ENCODE data around the gene GRM7.

The GRM7 gene

GRCh38 chr3:7144697-7145308 is 283.9 kb downstream of the GRM7 start:
- Histone ChIP-seq H3K4me1 (ENCODE audit: insufficient read depth, low read length) (no peaks in the 10 kb centered on the region), H3K9me3 (ENCODE audit: control insufficient read depth, insufficient read depth, low read length) (no peaks in the 10 kb centered on the region)

GRCh38 chr3:7146529-7146928 is 285.6 kb downstream of the GRM7 start:
- Histone ChIP-seq H3K4me1 (ENCODE audit: insufficient read depth, low read length) (no peaks in the 10 kb centered on the region), H3K36me3 (ENCODE audit: insufficient read depth, low read length) (no peaks in the 10 kb centered on the region), H3K9ac (ENCODE audit: low read depth, low read length) (no peak overlapping the region), H3K9me3 (ENCODE audit: control insufficient read depth, insufficient read depth, low read length) (no peaks in the 10 kb centered on the region)

More at GRCh38 chr3:7144697-7145308, 283.9 kb downstream of the GRM7 start:
- H3K36me3 ChIP-seq (ENCODE audit: insufficient read depth, low read length), result no peaks in the 10 kb centered on the region
- no peak overlapping the region for H3K9ac ChIP-seq (ENCODE audit: low read depth, low read length)

- H3K9ac ChIP-seq (ENCODE audit: low read depth, low read length), result no peak overlapping the region
- H3K9me3 ChIP-seq (ENCODE audit: control insufficient read depth, insufficient read depth, low read length), result no peaks in the 10 kb centered on the region
- H3K36me3 ChIP-seq (ENCODE audit: insufficient read depth, low read length), result no peaks in the 10 kb centered on the region
- 0 out of 2 replicates have a peak, but pooled peaks cover 8% of the 10 kb centered on the region for H3K4me1 ChIP-seq (ENCODE audit: insufficient read depth, low read length)
Measured at GRCh38 chr3:7158516-7158915, 297.6 kb downstream of the GRM7 start.

GRCh38 chr3:7160689-7161088 is 299.8 kb downstream of the GRM7 start:
- H3K9ac ChIP-seq (ENCODE audit: low read depth, low read length), result no peak overlapping the region

GRCh38 chr3:7166460-7166859 is 305.5 kb downstream of the GRM7 start:
- H3K36me3 ChIP-seq (ENCODE audit: insufficient read depth, low read length), result no peaks in the 10 kb centered on the region
- H3K9ac ChIP-seq (ENCODE audit: low read depth, low read length), result no peak overlapping the region
- peaks cover 2% of the 10 kb centered on the region; the same call in 1 of the 2 replicates for H3K9me3 ChIP-seq (ENCODE audit: control insufficient read depth, insufficient read depth, low read length)
- H3K4me1 ChIP-seq (ENCODE audit: insufficient read depth, low read length), result no peaks in the 10 kb centered on the region

More at GRCh38 chr3:7160689-7161088, 299.8 kb downstream of the GRM7 start:
- H3K36me3 ChIP-seq (ENCODE audit: insufficient read depth, low read length), result no peaks in the 10 kb centered on the region
- H3K4me1 ChIP-seq (ENCODE audit: insufficient read depth, low read length), result 0 out of 2 replicates have a peak, but pooled peaks cover 8% of the 10 kb centered on the region
- H3K9me3 ChIP-seq (ENCODE audit: control insufficient read depth, insufficient read depth, low read length), result no peaks in the 10 kb centered on the region

GRCh38 chr3:7171493-7171892 is 310.6 kb downstream of the GRM7 start:
- H3K4me1 ChIP-seq (ENCODE audit: insufficient read depth, low read length), result no peaks in the 10 kb centered on the region
- H3K9me3 ChIP-seq (ENCODE audit: control insufficient read depth, insufficient read depth, low read length), result peaks cover 2% of the 10 kb centered on the region; the same call in 1 of the 2 replicates
- no peak overlapping the region for H3K9ac ChIP-seq (ENCODE audit: low read depth, low read length)
- H3K36me3 ChIP-seq (ENCODE audit: insufficient read depth, low read length), result no peaks in the 10 kb centered on the region

GRCh38 chr3:7172996-7173395 is 312.1 kb downstream of the GRM7 start:
- H3K9ac ChIP-seq (ENCODE audit: low read depth, low read length), result no peak overlapping the region
- H3K9me3 ChIP-seq (ENCODE audit: control insufficient read depth, insufficient read depth, low read length), result peaks cover 2% of the 10 kb centered on the region; the same call in 1 of the 2 replicates
- no peaks in the 10 kb centered on the region for H3K36me3 ChIP-seq (ENCODE audit: insufficient read depth, low read length)
- no peaks in the 10 kb centered on the region for H3K4me1 ChIP-seq (ENCODE audit: insufficient read depth, low read length)

- no peaks in the 10 kb centered on the region for H3K9me3 ChIP-seq (ENCODE audit: control insufficient read depth, insufficient read depth, low read length)
- no peaks in the 10 kb centered on the region for H3K4me1 ChIP-seq (ENCODE audit: insufficient read depth, low read length)
- no peaks in the 10 kb centered on the region for H3K36me3 ChIP-seq (ENCODE audit: insufficient read depth, low read length)
- no peak overlapping the region for H3K9ac ChIP-seq (ENCODE audit: low read depth, low read length)
Measured at GRCh38 chr3:7188551-7188950, 327.6 kb downstream of the GRM7 start.

GRCh38 chr3:7190095-7190494 is 329.2 kb downstream of the GRM7 start:
- Histone ChIP-seq H3K9me3 (ENCODE audit: control insufficient read depth, insufficient read depth, low read length) (no peaks in the 10 kb centered on the region), H3K4me1 (ENCODE audit: insufficient read depth, low read length) (no peaks in the 10 kb centered on the region), H3K9ac (ENCODE audit: low read depth, low read length) (no peak overlapping the region), H3K36me3 (ENCODE audit: insufficient read depth, low read length) (no peaks in the 10 kb centered on the region)

GRCh38 chr3:7193269-7193668 is 332.4 kb downstream of the GRM7 start:
- Histone ChIP-seq H3K9ac (ENCODE audit: low read depth, low read length) (no peak overlapping the region), H3K36me3 (ENCODE audit: insufficient read depth, low read length) (no peaks in the 10 kb centered on the region), H3K9me3 (ENCODE audit: control insufficient read depth, insufficient read depth, low read length) (no peaks in the 10 kb centered on the region), H3K4me1 (ENCODE audit: insufficient read depth, low read length) (no peaks in the 10 kb centered on the region)

GRCh38 chr3:7194071-7194835 is 333.3 kb downstream of the GRM7 start:
- Histone ChIP-seq H3K9ac (ENCODE audit: low read depth, low read length) (no peak overlapping the region), H3K4me1 (ENCODE audit: insufficient read depth, low read length) (no peaks in the 10 kb centered on the region)

GRCh38 chr3:7195934-7196333 is 335.0 kb downstream of the GRM7 start:
- H3K36me3 ChIP-seq (ENCODE audit: insufficient read depth, low read length), result no peaks in the 10 kb centered on the region
- peaks cover 2% of the 10 kb centered on the region; the same call in 1 of the 2 replicates for H3K9me3 ChIP-seq (ENCODE audit: control insufficient read depth, insufficient read depth, low read length)
- no peak overlapping the region for H3K9ac ChIP-seq (ENCODE audit: low read depth, low read length)
- no peaks in the 10 kb centered on the region for H3K4me1 ChIP-seq (ENCODE audit: insufficient read depth, low read length)

More at GRCh38 chr3:7194071-7194835, 333.3 kb downstream of the GRM7 start:
- Histone ChIP-seq H3K36me3 (ENCODE audit: insufficient read depth, low read length) (no peaks in the 10 kb centered on the region), H3K9me3 (ENCODE audit: control insufficient read depth, insufficient read depth, low read length) (no peaks in the 10 kb centered on the region)

GRCh38 chr3:7201784-7202183 is 340.9 kb downstream of the GRM7 start:
- H3K9me3 ChIP-seq (ENCODE audit: control insufficient read depth, insufficient read depth, low read length), result peaks cover 2% of the 10 kb centered on the region; the same call in 1 of the 2 replicates
- H3K36me3 ChIP-seq (ENCODE audit: insufficient read depth, low read length), result no peaks in the 10 kb centered on the region
- no peak overlapping the region for H3K9ac ChIP-seq (ENCODE audit: low read depth, low read length)
- H3K4me1 ChIP-seq (ENCODE audit: insufficient read depth, low read length), result no peaks in the 10 kb centered on the region

GRCh38 chr3:7203969-7204847 is 343.3 kb downstream of the GRM7 start:
- Histone ChIP-seq H3K36me3 (ENCODE audit: insufficient read depth, low read length) (no peaks in the 10 kb centered on the region), H3K9ac (ENCODE audit: low read depth, low read length) (no peak overlapping the region), H3K4me1 (ENCODE audit: insufficient read depth, low read length) (no peaks in the 10 kb centered on the region), H3K9me3 (ENCODE audit: control insufficient read depth, insufficient read depth, low read length) (peaks cover 2% of the 10 kb centered on the region; the same call in 1 of the 2 replicates)
